Measurements from ENCODE around the gene TALDO1. TPM values are rescaled to one million over a fixed set of nuclear protein-coding genes. Genes with fewer than 3 reads are reported as not detected.

TALDO1 gene
- total and polyA plus RNA-seq, 4 donors, result 72.5 to 181 (median 128) TPM

DNA sequence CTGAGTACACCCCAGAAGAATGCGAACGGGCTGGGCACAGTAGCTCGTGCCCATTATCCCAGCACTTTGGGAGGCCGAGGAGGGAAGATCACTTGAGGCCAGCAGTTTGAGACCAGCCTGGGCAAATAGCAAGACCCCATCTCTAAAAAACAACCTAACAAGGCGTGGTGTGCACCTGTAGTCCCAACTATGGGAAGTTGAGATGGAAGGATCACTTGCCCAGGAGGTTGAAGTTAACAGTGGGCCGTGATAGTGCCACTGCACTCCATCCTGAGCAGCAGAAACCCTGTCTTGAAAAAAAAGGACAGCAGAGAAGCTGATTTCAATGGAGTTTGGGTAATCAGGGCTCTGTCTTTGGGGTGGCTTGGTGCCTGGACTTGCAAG lies 65.8 kb downstream of the TALDO1 start (continued):
- TF ChIP-seq REST (IDR thresholded peaks at IDR 0.05) (no peak), GABPA (IDR thresholded peaks at IDR 0.05 in 1 of 2, conservative IDR thresholded peaks at IDR 0.05 in 1 of 2) (no peak), FOXA2 (IDR thresholded peaks at IDR 0.05) (no peak), RAD21 (IDR thresholded peaks at IDR 0.05) (no peak), TAF1 (conservative IDR thresholded peaks at IDR 0.05) (no peak), YY1 (IDR thresholded peaks at IDR 0.05) (no peak), SP1 (IDR thresholded peaks at IDR 0.05) (no peak), HNF4A (conservative IDR thresholded peaks at IDR 0.05) (no peak)
- TF ChIP-seq, protein P1, sequence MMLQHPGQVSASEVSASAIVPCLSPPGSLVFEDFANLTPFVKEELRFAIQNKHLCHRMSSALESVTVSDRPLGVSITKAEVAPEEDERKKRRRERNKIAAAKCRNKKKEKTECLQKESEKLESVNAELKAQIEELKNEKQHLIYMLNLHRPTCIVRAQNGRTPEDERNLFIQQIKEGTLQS (IDR thresholded peaks at IDR 0.05), result no peak

GRCh38 chr11:813456-814096 lies 66.3 kb downstream of the TALDO1 start:
- H3K9me3 ChIP-seq (ENCODE audit: control insufficient read depth in 4 of 4, low read length in 3 of 4), result no peaks in the 10 kb centered on the region
- no peak for TF ChIP-seq SP1 (IDR thresholded peaks at IDR 0.05)
- TF ChIP-seq YY1 (IDR thresholded peaks at IDR 0.05), result no peak
- TF ChIP-seq REST (IDR thresholded peaks at IDR 0.05), result no peak
- TF ChIP-seq TAF1 (conservative IDR thresholded peaks at IDR 0.05), result no peak
- no peak for TF ChIP-seq NR2F2 (IDR thresholded peaks at IDR 0.05)
- TF ChIP-seq HNF4A (conservative IDR thresholded peaks at IDR 0.05), result no peak
- no peak for TF ChIP-seq RAD21 (IDR thresholded peaks at IDR 0.05)
- no peak for TF ChIP-seq HNF4G (IDR thresholded peaks at IDR 0.05)
- TF ChIP-seq, protein P2, sequence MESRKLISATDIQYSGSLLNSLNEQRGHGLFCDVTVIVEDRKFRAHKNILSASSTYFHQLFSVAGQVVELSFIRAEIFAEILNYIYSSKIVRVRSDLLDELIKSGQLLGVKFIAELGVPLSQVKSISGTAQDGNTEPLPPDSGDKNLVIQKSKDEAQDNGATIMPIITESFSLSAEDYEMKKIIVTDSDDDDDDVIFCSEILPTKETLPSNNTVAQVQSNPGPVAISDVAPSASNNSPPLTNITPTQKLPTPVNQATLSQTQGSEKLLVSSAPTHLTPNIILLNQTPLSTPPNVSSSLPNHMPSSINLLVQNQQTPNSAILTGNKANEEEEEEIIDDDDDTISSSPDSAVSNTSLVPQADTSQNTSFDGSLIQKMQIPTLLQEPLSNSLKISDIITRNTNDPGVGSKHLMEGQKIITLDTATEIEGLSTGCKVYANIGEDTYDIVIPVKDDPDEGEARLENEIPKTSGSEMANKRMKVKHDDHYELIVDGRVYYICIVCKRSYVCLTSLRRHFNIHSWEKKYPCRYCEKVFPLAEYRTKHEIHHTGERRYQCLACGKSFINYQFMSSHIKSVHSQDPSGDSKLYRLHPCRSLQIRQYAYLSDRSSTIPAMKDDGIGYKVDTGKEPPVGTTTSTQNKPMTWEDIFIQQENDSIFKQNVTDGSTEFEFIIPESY (IDR thresholded peaks at IDR 0.05), result no peak
- TF ChIP-seq JUND (IDR thresholded peaks at IDR 0.05), result no peak
- TF ChIP-seq FOXA1 (IDR thresholded peaks at IDR 0.05), result no peak
- TF ChIP-seq RXRA (IDR thresholded peaks at IDR 0.05), result no peak
- no peak for TF ChIP-seq GABPA (IDR thresholded peaks at IDR 0.05 in 1 of 2, conservative IDR thresholded peaks at IDR 0.05 in 1 of 2)
- TF ChIP-seq, protein P3, sequence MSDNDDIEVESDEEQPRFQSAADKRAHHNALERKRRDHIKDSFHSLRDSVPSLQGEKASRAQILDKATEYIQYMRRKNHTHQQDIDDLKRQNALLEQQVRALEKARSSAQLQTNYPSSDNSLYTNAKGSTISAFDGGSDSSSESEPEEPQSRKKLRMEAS (IDR thresholded peaks at IDR 0.05), result no peak
- peaks cover 0 to 26% (median 16%) of the 10 kb centered on the region in 4 donors for H3K4me1 ChIP-seq (ENCODE audit: control insufficient read depth in 4 of 4, insufficient read depth in 4 of 4, low read length in 3 of 4)
- no peak for DNase-seq (ENCODE audit: low spot score)
- H3K27me3 ChIP-seq (ENCODE audit: control insufficient read depth in 4 of 4, insufficient read depth in 4 of 4, low read length in 3 of 4), result no peaks in the 10 kb centered on the region
- H3K27ac ChIP-seq (ENCODE audit: low read depth in 1 of 2, low read length in 2 of 2), result no peak overlapping the region
- H3K36me3 ChIP-seq (ENCODE audit: control insufficient read depth in 4 of 4, insufficient read depth in 3 of 4, low read depth in 1 of 4, low read length in 3 of 4), result peaks cover 5 to 23% (median 19%) of the 10 kb centered on the region in 4 donors
- no peak overlapping the region for H3K4me3 ChIP-seq (ENCODE audit: low read depth in 1 of 3, low read length in 3 of 3)
- no peak overlapping the region for H3K9ac ChIP-seq (ENCODE audit: low read depth in 1 of 2, low read length in 2 of 2)
- 91% methylated on average over 9 of the region's 9 CpGs for WGBS

Small RNA genes within 50 kb of the gene (small RNA-seq; reads per million reads assigned to genes)
- not detected for gene SNORA52

Other genes starting within 250 kb of the TALDO1 start
- 10 to 100 TPM; 68.5 to 77.8 TPM for gene RNH1, start 240.2 kb upstream of the TALDO1 start, total RNA-seq
- gene RNH1, start 240.2 kb upstream of the TALDO1 start, polyA plus RNA-seq, result 10 to 100 TPM; 75.7 to 99.1 TPM
- 1 to 10 TPM; 4.7 to 8.6 TPM for gene HRAS, start 211.9 kb upstream of the TALDO1 start, total RNA-seq
- 10 to 100 TPM; 13.2 to 17.4 TPM for gene HRAS, start 211.9 kb upstream of the TALDO1 start, polyA plus RNA-seq
- under 1 TPM; 0.17 to 0.23 TPM for gene LRRC56, start 209.9 kb upstream of the TALDO1 start, total RNA-seq
- under 1 TPM; 0.08 to 0.46 TPM for gene LRRC56, start 209.9 kb upstream of the TALDO1 start, polyA plus RNA-seq
- gene LMNTD2, start 186.7 kb upstream of the TALDO1 start, total RNA-seq, result 1 to 10 TPM; 1.2 to 2.9 TPM
- gene LMNTD2, start 186.7 kb upstream of the TALDO1 start, polyA plus RNA-seq, result 1 to 10 TPM; 1.6 to 4.6 TPM
- 10 to 100 TPM; 11.5 to 35.5 TPM for gene RASSF7, start 186.5 kb upstream of the TALDO1 start, total RNA-seq
- 10 to 100 TPM; 38.3 to 50.4 TPM for gene RASSF7, start 186.5 kb upstream of the TALDO1 start, polyA plus RNA-seq
- gene PHRF1, start 171.0 kb upstream of the TALDO1 start, total RNA-seq, result 10 to 100 TPM; 22.4 to 25.2 TPM
- 10 to 100 TPM in 1 of 2 donors, 1 to 10 TPM in 1; 2.4 to 15.1 TPM for gene PHRF1, start 171.0 kb upstream of the TALDO1 start, polyA plus RNA-seq
- 10 to 100 TPM; 15.7 to 62.4 TPM for gene IRF7, start 131.5 kb upstream of the TALDO1 start, total RNA-seq
- 10 to 100 TPM; 23.8 to 50.3 TPM for gene IRF7, start 131.5 kb upstream of the TALDO1 start, polyA plus RNA-seq
- gene CDHR5, start 122.5 kb upstream of the TALDO1 start, total RNA-seq, result 10 to 100 TPM; 34.8 to 79.7 TPM
- 10 to 100 TPM; 29.4 to 86.2 TPM for gene CDHR5, start 122.5 kb upstream of the TALDO1 start, polyA plus RNA-seq
- not detected for gene SCT, start 120.3 kb upstream of the TALDO1 start, total RNA-seq
- not detected for gene SCT, start 120.3 kb upstream of the TALDO1 start, polyA plus RNA-seq
- gene DRD4, start 110.2 kb upstream of the TALDO1 start, total RNA-seq, result not detected
- not detected for gene DRD4, start 110.2 kb upstream of the TALDO1 start, polyA plus RNA-seq
- 10 to 100 TPM in 1 of 2 donors, 1 to 10 TPM in 1; 9.6 to 11.4 TPM for gene DEAF1, start 52.2 kb upstream of the TALDO1 start, total RNA-seq
- 10 to 100 TPM in 1 of 2 donors, 1 to 10 TPM in 1; 7.0 to 10.5 TPM for gene DEAF1, start 52.2 kb upstream of the TALDO1 start, polyA plus RNA-seq
- gene TMEM80, start 51.6 kb upstream of the TALDO1 start, total RNA-seq, result 10 to 100 TPM in 1 of 2 donors, 1 to 10 TPM in 1; 5.1 to 11.1 TPM
- gene TMEM80, start 51.6 kb upstream of the TALDO1 start, polyA plus RNA-seq, result 10 to 100 TPM in 1 of 2 donors, 1 to 10 TPM in 1; 5.3 to 12.4 TPM
- gene EPS8L2, start 41.2 kb upstream of the TALDO1 start, total RNA-seq, result 100 to 1,000 TPM in 1 of 2 donors, 10 to 100 TPM in 1; 24.4 to 138 TPM
- 10 to 100 TPM; 62.2 to 63.2 TPM for gene EPS8L2, start 41.2 kb upstream of the TALDO1 start, polyA plus RNA-seq
- gene GATD1, start 30.0 kb downstream of the TALDO1 start, total RNA-seq, result 10 to 100 TPM; 26.3 to 37.2 TPM
- 10 to 100 TPM; 22.7 to 23.0 TPM for gene GATD1, start 30.0 kb downstream of the TALDO1 start, polyA plus RNA-seq
- not detected for gene CEND1, start 42.6 kb downstream of the TALDO1 start, total RNA-seq
- not detected for gene CEND1, start 42.6 kb downstream of the TALDO1 start, polyA plus RNA-seq
- gene SLC25A22, start 50.8 kb downstream of the TALDO1 start, total RNA-seq, result 10 to 100 TPM in 1 of 2 donors, 1 to 10 TPM in 1; 5.3 to 15.1 TPM
- gene SLC25A22, start 50.8 kb downstream of the TALDO1 start, polyA plus RNA-seq, result 10 to 100 TPM in 1 of 2 donors, 1 to 10 TPM in 1; 9.0 to 26.8 TPM
- 10 to 100 TPM in 1 of 2 donors, 1 to 10 TPM in 1; 7.8 to 10.4 TPM for gene PIDD1, start 57.8 kb downstream of the TALDO1 start, total RNA-seq
- 1 to 10 TPM; 6.4 to 7.3 TPM for gene PIDD1, start 57.8 kb downstream of the TALDO1 start, polyA plus RNA-seq
- 100 to 1,000 TPM in 1 of 2 donors, 10 to 100 TPM in 1; 59.8 to 297 TPM for gene RPLP2, start 62.5 kb downstream of the TALDO1 start, total RNA-seq
- 100 to 1,000 TPM; 273 to 476 TPM for gene RPLP2, start 62.5 kb downstream of the TALDO1 start, polyA plus RNA-seq
- 10 to 100 TPM; 13.7 to 29.1 TPM for gene PNPLA2, start 71.5 kb downstream of the TALDO1 start, total RNA-seq
- 10 to 100 TPM; 25.3 to 58.9 TPM for gene PNPLA2, start 71.5 kb downstream of the TALDO1 start, polyA plus RNA-seq
- 1 to 10 TPM in 1 of 2 donors, under 1 TPM in 1; 0.14 to 2.8 TPM for gene CRACR2B, start 80.5 kb downstream of the TALDO1 start, total RNA-seq
- 1 to 10 TPM; 1.6 to 2.9 TPM for gene CRACR2B, start 80.5 kb downstream of the TALDO1 start, polyA plus RNA-seq
- gene CD151, start 85.5 kb downstream of the TALDO1 start, total RNA-seq, result 100 to 1,000 TPM in 1 of 2 donors, 10 to 100 TPM in 1; 31.6 to 127 TPM
- 100 to 1,000 TPM; 121 to 264 TPM for gene CD151, start 85.5 kb downstream of the TALDO1 start, polyA plus RNA-seq
- 10 to 100 TPM; 28.1 to 60.4 TPM for gene POLR2L, start 95.1 kb downstream of the TALDO1 start, total RNA-seq
- 100 to 1,000 TPM; 152 to 230 TPM for gene POLR2L, start 95.1 kb downstream of the TALDO1 start, polyA plus RNA-seq
- 10 to 100 TPM; 25.2 to 35.6 TPM for gene TSPAN4, start 95.4 kb downstream of the TALDO1 start, total RNA-seq
- 10 to 100 TPM; 16.5 to 38.1 TPM for gene TSPAN4, start 95.4 kb downstream of the TALDO1 start, polyA plus RNA-seq
- 10 to 100 TPM; 39.5 to 67.1 TPM for gene CHID1, start 163.3 kb downstream of the TALDO1 start, total RNA-seq
- gene CHID1, start 163.3 kb downstream of the TALDO1 start, polyA plus RNA-seq, result 10 to 100 TPM; 51.1 to 68.8 TPM
- 10 to 100 TPM; 20.5 to 39.7 TPM for gene AP2A2, start 178.4 kb downstream of the TALDO1 start, total RNA-seq
- gene AP2A2, start 178.4 kb downstream of the TALDO1 start, polyA plus RNA-seq, result 10 to 100 TPM; 22.0 to 25.5 TPM